NCI-H446 (cell line): ENCODE data around the gene DNAH10.

Experiments
- DNase-seq, 2 experiments: peaks; one replicate each; lab custom pipeline; 2025; lab: John Stamatoyannopoulos, UW

Gene DNAH10

GRCh38 chr12:123886931-123887582, 125.0 kb downstream of the DNAH10 start:
- no peak for DNase-seq

- DNase-seq, result no peak
Observed at GRCh38 chr12:123888989-123889388, 126.9 kb downstream of the DNAH10 start.

- DNase-seq, result no peak
Observed at GRCh38 chr12:123889848-123890535, 127.9 kb downstream of the DNAH10 start.

GRCh38 chr12:123890536-123890902, 128.4 kb downstream of the DNAH10 start:
- no peak for DNase-seq

- DNase-seq, result no peak
Observed at GRCh38 chr12:123891011-123891410, 128.9 kb downstream of the DNAH10 start.

- DNase-seq, result no peak
Observed at GRCh38 chr12:123891516-123892179, 129.5 kb downstream of the DNAH10 start.

- DNase-seq, result no peak
Observed at GRCh38 chr12:123892180-123892559, 130.1 kb downstream of the DNAH10 start.

- no peak for DNase-seq
Observed at GRCh38 chr12:123892853-123893252, 130.8 kb downstream of the DNAH10 start.

- no peak for DNase-seq
Observed at GRCh38 chr12:123893276-123893675, 131.2 kb downstream of the DNAH10 start.

- no peak for DNase-seq
Observed at GRCh38 chr12:123894823-123895345, 132.8 kb downstream of the DNAH10 start.

- no peak for DNase-seq
Observed at GRCh38 chr12:123895451-123895850, 133.3 kb downstream of the DNAH10 start.

GRCh38 chr12:123896767-123897166, 134.7 kb downstream of the DNAH10 start:
- no peak for DNase-seq

- no peak for DNase-seq
Observed at GRCh38 chr12:123897221-123897620, 135.1 kb downstream of the DNAH10 start.

- DNase-seq, result no peak
Observed at GRCh38 chr12:123898673-123899072, 136.6 kb downstream of the DNAH10 start.

GRCh38 chr12:123899368-123899767, 137.3 kb downstream of the DNAH10 start:
- DNase-seq, result no peak

- DNase-seq, result no peak
Observed at GRCh38 chr12:123900871-123901376, 138.8 kb downstream of the DNAH10 start.

- DNase-seq, result no peak
Observed at GRCh38 chr12:123902821-123903220, 140.7 kb downstream of the DNAH10 start.

- no peak for DNase-seq
Observed at GRCh38 chr12:123903301-123904065, 141.4 kb downstream of the DNAH10 start.

- DNase-seq, result peak; percentile 20 to 44
Observed at GRCh38 chr12:123905319-123905925, 143.3 kb downstream of the DNAH10 start.

- DNase-seq, result no peak
Observed at GRCh38 chr12:123906711-123907420, 144.8 kb downstream of the DNAH10 start.
